ENCODE results near the gene MYL11. TPM values are rescaled to one million over a fixed set of nuclear protein-coding genes. Genes with fewer than 3 reads are reported as not detected.

MYL11 gene
- total RNA-seq, 4 donors from 2014 or later = not detected

DNA sequence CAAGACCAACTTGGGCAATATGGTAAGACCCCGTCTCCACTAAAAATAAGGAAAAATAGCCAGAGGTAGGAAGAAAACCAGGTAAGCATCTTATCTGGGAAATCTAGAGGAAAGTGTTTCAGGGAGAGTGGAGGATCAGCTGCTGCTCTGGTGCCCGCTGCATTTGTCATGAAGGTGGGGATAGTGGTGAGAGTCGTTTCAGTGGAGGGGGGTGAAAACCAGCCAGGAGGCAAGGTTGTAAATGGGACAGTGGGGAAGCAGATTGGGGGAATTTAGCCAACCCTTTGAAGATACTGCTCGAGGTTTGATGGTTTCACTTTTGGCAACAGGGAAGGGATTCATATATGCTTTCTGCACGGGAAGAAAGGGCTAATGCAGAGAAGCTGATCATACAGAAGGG lies 46.4 kb downstream of the MYL11 start:
- ATAC-seq (ENCODE audit: low FRiP score) (no peak), DNase-seq (ENCODE audit: low spot score) (no peak)
- TF ChIP-seq, protein P1, sequence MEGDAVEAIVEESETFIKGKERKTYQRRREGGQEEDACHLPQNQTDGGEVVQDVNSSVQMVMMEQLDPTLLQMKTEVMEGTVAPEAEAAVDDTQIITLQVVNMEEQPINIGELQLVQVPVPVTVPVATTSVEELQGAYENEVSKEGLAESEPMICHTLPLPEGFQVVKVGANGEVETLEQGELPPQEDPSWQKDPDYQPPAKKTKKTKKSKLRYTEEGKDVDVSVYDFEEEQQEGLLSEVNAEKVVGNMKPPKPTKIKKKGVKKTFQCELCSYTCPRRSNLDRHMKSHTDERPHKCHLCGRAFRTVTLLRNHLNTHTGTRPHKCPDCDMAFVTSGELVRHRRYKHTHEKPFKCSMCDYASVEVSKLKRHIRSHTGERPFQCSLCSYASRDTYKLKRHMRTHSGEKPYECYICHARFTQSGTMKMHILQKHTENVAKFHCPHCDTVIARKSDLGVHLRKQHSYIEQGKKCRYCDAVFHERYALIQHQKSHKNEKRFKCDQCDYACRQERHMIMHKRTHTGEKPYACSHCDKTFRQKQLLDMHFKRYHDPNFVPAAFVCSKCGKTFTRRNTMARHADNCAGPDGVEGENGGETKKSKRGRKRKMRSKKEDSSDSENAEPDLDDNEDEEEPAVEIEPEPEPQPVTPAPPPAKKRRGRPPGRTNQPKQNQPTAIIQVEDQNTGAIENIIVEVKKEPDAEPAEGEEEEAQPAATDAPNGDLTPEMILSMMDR (IDR thresholded peaks at IDR 0.05) = no peak

Small RNA genes within 50 kb of the gene (small RNA-seq; reads per million reads assigned to genes)
- gene RF00406 = 0.64 reads per million

Other genes starting within 250 kb of the MYL11 start
- gene CORO1A, start 191.2 kb upstream of the MYL11 start, total RNA-seq = 100 to 1,000 TPM in 1 of 4 donors, 10 to 100 TPM in 3; 31.6 to 109 (median 50.0) TPM
- gene BOLA2B, start 181.1 kb upstream of the MYL11 start, total RNA-seq = 100 to 1,000 TPM; 152 to 366 (median 206) TPM
- 10 to 100 TPM; 21.7 to 52.7 (median 44.2) TPM for gene SLX1A, start 180.9 kb upstream of the MYL11 start, total RNA-seq
- 10 to 100 TPM; 14.0 to 32.3 (median 18.3) TPM for gene SULT1A3, start 175.5 kb upstream of the MYL11 start, total RNA-seq
- gene NPIPB13, start 126.3 kb upstream of the MYL11 start, total RNA-seq = 10 to 100 TPM in 1 of 4 donors, 1 to 10 TPM in 3; 2.8 to 14.7 (median 5.9) TPM
- gene CD2BP2, start 19.5 kb upstream of the MYL11 start, total RNA-seq = 10 to 100 TPM; 27.3 to 39.9 (median 35.4) TPM
- gene TBC1D10B, start 4.3 kb upstream of the MYL11 start, total RNA-seq = 10 to 100 TPM; 19.0 to 28.6 (median 26.7) TPM
- gene SEPTIN1, start 7.8 kb downstream of the MYL11 start, total RNA-seq = 1 to 10 TPM in 3 of 4 donors, under 1 TPM in 1; 0.93 to 2.6 (median 2.4) TPM
- gene ZNF48, start 20.6 kb downstream of the MYL11 start, total RNA-seq = 1 to 10 TPM; 3.4 to 5.4 (median 4.9) TPM
- 10 to 100 TPM in 2 of 4 donors, 1 to 10 TPM in 2; 8.3 to 13.6 (median 9.9) TPM for gene ZNF771, start 32.8 kb downstream of the MYL11 start, total RNA-seq
- 10 to 100 TPM in 3 of 4 donors, 1 to 10 TPM in 1; 9.8 to 24.0 (median 14.8) TPM for gene DCTPP1, start 55.2 kb downstream of the MYL11 start, total RNA-seq
- gene SEPHS2, start 71.1 kb downstream of the MYL11 start, total RNA-seq = 10 to 100 TPM; 22.8 to 42.9 (median 32.1) TPM
- gene ITGAL, start 97.9 kb downstream of the MYL11 start, total RNA-seq = 10 to 100 TPM in 1 of 4 donors, 1 to 10 TPM in 3; 1.5 to 20.2 (median 6.3) TPM
- gene ZNF768, start 151.8 kb downstream of the MYL11 start, total RNA-seq = 10 to 100 TPM; 16.5 to 22.5 (median 18.6) TPM
- 10 to 100 TPM in 2 of 4 donors, 1 to 10 TPM in 2; 7.7 to 12.1 (median 10.4) TPM for gene ZNF747, start 160.1 kb downstream of the MYL11 start, total RNA-seq
- 10 to 100 TPM in 2 of 4 donors, 1 to 10 TPM in 2; 4.5 to 15.9 (median 10.1) TPM for gene ZNF764, start 183.6 kb downstream of the MYL11 start, total RNA-seq
- gene ZNF688, start 196.9 kb downstream of the MYL11 start, total RNA-seq = 10 to 100 TPM in 3 of 4 donors, 1 to 10 TPM in 1; 7.4 to 24.0 (median 13.3) TPM
- 10 to 100 TPM in 1 of 4 donors, 1 to 10 TPM in 3; 4.5 to 12.1 (median 8.1) TPM for gene ZNF785, start 210.9 kb downstream of the MYL11 start, total RNA-seq
- 1 to 10 TPM; 5.5 to 9.5 (median 7.0) TPM for gene ZNF689, start 235.6 kb downstream of the MYL11 start, total RNA-seq

All from omental fat pad (tissue), 4 donors.